Measurements from ENCODE around the gene WLS. TPM values are rescaled to one million over a fixed set of nuclear protein-coding genes. Genes with fewer than 3 reads are reported as not detected.

Gene WLS
- total and polyA plus RNA-seq, 10 of the 15 experiments (the other 5 are each of a cell fraction or from before 2014, with no cell fraction given) = 0.04 to 0.36 TPM; not detected in 8

DNA sequence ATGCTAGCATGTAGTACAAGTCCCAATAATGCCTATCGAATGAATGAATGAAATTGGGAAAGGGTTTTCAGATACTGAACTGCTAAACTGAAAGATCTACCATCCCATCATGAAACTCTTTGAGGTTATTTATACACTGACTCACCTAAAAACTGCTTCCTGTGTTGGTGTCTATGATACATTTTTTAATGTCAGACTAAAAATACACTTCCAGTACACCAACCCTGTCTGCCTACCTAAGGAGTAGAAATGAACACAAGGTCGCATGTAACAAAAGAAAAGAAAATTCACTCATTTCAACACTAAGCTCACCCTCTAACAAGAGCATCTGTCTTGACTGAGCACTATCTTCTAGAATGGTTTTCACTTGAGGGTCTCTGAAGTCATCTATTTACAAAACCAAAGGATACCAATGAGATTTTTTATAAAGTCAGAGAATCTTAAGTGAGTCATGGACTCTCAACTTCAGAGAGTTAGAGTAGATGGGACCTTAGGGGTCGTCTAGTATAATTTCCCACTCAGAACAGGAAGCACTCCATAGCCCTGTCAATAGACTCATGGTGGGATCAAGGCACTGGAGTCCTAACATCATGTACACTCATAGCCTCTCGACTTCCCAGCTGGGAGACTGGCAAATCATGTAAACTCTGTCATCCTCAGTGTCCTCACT, 53.4 kb downstream of the WLS start (continued):
- TF ChIP-seq SKIL (IDR thresholded peaks at IDR 0.05; ENCODE audit: low read depth, poor library complexity, severe bottlenecking) (peak; percentile 46), BCL11A (IDR thresholded peaks at IDR 0.05; ENCODE audit: low read depth, low read length) (no peak), MEF2A (IDR thresholded peaks at IDR 0.05; ENCODE audit: insufficient read depth, low read depth, low read length) (0 out of 2 replicates have a peak, but pooled peaks have one; percentile 40), RFX5 (IDR thresholded peaks at IDR 0.05; ENCODE audit: low read depth, low read length) (no peak), IRF5 (IDR thresholded peaks at IDR 0.05; ENCODE audit: borderline replicate concordance) (no peak), NFYA (IDR thresholded peaks at IDR 0.05; ENCODE audit: borderline replicate concordance, low read depth, low read length) (no peak), RELB (IDR thresholded peaks at IDR 0.05; ENCODE audit: low read depth) (no peak), HDAC6 (IDR thresholded peaks at IDR 0.05; ENCODE audit: unreplicated experiment) (no peak), RB1 (IDR thresholded peaks at IDR 0.05; ENCODE audit: borderline replicate concordance) (no peak)
- TF ChIP-seq, protein P1, sequence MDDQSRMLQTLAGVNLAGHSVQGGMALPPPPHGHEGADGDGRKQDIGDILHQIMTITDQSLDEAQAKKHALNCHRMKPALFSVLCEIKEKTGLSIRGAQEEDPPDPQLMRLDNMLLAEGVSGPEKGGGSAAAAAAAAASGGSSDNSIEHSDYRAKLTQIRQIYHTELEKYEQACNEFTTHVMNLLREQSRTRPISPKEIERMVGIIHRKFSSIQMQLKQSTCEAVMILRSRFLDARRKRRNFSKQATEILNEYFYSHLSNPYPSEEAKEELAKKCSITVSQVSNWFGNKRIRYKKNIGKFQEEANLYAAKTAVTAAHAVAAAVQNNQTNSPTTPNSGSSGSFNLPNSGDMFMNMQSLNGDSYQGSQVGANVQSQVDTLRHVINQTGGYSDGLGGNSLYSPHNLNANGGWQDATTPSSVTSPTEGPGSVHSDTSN (IDR thresholded peaks at IDR 0.05; ENCODE audit: insufficient replicate concordance, low read depth, low read length) = no peak

Measured in GM12878 (cell line).